ENCODE data around the gene ALKBH8.

ALKBH8 gene, protein sequence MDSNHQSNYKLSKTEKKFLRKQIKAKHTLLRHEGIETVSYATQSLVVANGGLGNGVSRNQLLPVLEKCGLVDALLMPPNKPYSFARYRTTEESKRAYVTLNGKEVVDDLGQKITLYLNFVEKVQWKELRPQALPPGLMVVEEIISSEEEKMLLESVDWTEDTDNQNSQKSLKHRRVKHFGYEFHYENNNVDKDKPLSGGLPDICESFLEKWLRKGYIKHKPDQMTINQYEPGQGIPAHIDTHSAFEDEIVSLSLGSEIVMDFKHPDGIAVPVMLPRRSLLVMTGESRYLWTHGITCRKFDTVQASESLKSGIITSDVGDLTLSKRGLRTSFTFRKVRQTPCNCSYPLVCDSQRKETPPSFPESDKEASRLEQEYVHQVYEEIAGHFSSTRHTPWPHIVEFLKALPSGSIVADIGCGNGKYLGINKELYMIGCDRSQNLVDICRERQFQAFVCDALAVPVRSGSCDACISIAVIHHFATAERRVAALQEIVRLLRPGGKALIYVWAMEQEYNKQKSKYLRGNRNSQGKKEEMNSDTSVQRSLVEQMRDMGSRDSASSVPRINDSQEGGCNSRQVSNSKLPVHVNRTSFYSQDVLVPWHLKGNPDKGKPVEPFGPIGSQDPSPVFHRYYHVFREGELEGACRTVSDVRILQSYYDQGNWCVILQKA

DNA sequence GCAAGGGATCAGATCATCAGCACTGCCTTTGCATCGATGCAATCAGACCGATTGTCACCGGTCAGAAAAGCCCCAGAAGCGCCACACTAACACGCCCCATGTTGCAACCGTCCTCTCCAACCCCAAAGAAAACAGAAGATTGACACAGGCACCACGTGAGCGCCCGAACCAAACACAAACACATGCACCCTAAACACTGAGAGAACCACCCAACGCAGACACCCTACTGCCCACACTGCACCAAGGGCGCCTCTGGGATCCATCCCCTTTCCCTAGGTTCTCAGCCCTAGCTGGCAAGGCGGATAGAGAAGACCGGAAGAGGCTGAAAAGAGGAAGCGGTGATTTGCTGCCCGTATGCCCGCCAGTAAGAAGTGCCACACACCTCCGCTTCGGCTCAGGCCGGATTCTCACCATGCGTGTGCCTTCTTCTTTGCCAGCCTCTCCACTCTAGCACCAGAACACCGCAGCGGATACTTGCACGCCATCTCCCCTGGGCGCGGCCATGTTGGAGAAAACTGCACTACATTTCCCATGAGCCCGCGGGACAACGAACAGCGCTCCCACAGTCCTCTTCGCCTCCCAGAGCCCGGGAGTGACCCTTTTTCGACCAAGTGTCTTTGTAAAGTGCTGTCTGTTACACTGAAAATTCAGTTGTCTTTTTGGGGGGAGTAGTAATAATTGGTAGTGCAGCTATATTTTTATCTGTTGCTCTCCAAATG is at the start of gene ALKBH8:
ALKBH8 (minus strand) TSS at position 517 of the 719 bp plus-strand sequence. CDS start 4,842 bp downstream, outside the sequence.
- peak; percentile 45 for DNase-seq (ENCODE audit: low read depth, low spot score)

GRCh38 chr11:107612445-107612844 is 46.9 kb upstream of the ALKBH8 start:
- no peak for DNase-seq (ENCODE audit: low read depth, low spot score)

- no peak for DNase-seq (ENCODE audit: low read depth, low spot score)
Observed at GRCh38 chr11:107609400-107610218, 44.1 kb upstream of the ALKBH8 start.

- no peak for DNase-seq (ENCODE audit: low read depth, low spot score)
Observed at GRCh38 chr11:107608809-107609208, 43.3 kb upstream of the ALKBH8 start.

GRCh38 chr11:107606141-107606540 is 40.6 kb upstream of the ALKBH8 start:
- DNase-seq (ENCODE audit: low read depth, low spot score), result no peak

DNA sequence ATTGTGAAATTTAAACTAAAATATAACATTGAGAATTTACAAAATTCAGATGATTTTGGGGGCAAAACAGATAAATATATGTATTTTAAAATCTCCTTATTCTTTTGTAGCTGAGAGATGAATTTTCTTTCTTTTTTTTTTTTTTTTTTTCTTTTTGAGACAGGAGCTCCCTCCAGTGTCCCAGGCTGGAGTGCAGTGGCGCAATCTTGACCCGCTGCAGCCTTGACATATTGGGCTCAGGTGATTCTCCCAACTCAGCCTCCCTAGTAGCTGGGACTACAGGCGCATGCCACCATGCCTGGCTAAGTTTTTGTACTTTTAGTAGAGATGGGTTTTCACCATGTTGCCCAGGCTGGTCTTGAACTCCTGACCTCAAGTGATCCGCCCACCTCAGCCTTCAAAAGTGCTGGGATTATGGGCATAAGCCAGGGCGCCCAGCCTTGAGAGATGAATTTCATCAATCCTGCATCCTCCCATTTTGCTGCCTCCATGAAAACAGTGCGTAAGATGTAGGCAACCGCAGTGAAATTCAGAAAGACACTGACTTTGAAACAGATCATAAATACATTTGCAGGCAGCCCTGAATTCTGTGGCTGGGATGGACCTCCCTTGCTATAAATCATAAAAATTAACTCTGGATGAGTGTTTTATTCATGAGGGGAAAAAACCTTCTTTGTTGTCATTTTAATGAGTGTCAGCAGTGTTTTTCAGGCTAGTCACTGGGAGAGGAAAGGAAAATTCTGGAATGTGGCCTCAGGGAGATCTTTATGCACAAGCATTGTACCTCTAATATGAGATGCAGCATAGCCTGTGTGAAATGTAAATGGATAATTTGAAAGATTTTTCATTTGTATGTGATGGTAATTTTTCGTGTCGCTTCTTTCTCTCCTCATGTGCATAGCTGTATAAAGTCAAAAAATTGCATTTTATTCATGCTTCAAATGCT is 39.8 kb upstream of the ALKBH8 start:
- DNase-seq (ENCODE audit: low read depth, low spot score), result no peak

- DNase-seq (ENCODE audit: low read depth, low spot score), result no peak
Observed at GRCh38 chr11:107598225-107599139, 32.9 kb upstream of the ALKBH8 start.

DNA sequence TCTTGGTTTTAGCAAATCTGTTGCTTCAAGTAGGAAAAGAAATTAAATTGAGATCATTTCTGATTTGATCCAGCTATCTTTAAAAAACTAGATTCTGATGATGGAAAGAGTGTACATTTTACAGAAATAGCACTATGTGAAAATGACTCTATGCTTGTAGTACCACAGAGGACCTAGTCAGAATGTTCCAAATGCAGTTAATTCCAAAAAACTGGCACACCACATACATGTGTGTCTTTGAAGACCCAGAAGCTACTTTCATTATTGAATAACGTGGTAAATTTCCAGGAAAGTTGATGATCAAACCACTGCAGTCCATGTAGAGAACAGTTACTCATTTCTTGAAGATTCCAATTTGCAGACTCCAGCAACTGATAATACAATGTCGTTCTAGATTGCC is 29.2 kb upstream of the ALKBH8 start:
- DNase-seq (ENCODE audit: low read depth, low spot score), result no peak

- DNase-seq (ENCODE audit: low read depth, low spot score), result no peak
Observed at GRCh38 chr11:107593951-107594350, 28.4 kb upstream of the ALKBH8 start.

- DNase-seq (ENCODE audit: low read depth, low spot score), result no peak
Observed at GRCh38 chr11:107592813-107593212, 27.3 kb upstream of the ALKBH8 start.

DNA sequence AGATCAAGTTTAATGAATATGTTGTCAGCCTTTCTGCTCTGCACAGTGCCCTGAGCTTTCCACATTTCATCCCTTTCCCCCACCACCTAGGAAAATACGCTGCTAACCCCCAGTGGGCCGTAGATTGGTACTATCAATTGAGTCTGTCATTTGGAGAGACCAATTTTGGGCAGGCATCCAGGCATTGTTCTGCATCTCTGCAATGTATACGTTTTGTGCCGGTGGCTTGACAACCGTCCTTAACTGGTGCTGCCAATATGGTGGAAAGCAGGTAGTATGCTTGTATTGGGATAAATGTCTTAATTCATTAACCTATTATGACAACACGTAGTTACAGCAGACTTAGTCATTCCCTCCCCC is 26.7 kb upstream of the ALKBH8 start:
- no peak for DNase-seq (ENCODE audit: low read depth, low spot score)

DNA sequence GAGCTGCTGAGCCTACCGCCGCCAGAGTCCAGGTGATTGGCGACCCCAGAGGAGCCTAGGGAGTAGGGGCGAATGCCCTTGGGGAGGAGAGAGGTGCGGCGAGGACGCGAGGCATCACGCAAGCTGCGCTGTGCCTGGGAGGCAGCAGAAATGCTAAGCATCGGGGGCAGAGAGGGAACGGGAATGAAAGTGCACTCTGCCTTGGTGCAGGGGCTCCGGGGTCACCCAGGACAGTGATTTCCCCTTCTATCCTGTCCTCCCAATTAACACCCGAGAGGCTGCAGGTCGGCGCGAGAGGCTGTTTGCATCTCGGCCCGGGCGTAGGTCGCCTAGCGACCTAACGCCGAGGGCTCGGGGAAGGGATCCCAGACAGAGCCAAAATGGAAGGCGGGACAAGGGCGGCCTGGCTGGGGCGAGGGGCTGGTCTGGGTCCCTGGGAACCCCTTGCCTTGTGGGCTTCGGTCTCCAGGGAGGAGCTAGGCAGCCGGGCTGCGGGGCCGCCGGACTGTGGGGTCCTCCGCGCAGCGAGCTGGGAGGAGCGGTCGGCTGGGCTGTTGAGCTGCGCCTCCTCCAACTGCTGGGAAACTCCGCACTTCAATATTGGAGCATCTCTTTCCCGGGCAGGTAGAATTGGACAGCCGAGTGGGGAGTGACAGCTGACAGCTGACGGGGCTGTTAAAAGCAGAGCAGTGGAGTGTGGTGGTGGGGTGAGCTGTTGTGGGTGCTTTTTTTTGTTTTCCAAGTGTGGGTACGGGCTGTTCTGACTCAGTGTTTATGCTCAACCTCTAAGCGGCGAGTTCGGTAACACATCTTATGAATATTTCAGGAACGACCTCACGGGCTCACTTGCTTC is 26.1 kb upstream of the ALKBH8 start:
- no peak for DNase-seq (ENCODE audit: low read depth, low spot score)

DNA sequence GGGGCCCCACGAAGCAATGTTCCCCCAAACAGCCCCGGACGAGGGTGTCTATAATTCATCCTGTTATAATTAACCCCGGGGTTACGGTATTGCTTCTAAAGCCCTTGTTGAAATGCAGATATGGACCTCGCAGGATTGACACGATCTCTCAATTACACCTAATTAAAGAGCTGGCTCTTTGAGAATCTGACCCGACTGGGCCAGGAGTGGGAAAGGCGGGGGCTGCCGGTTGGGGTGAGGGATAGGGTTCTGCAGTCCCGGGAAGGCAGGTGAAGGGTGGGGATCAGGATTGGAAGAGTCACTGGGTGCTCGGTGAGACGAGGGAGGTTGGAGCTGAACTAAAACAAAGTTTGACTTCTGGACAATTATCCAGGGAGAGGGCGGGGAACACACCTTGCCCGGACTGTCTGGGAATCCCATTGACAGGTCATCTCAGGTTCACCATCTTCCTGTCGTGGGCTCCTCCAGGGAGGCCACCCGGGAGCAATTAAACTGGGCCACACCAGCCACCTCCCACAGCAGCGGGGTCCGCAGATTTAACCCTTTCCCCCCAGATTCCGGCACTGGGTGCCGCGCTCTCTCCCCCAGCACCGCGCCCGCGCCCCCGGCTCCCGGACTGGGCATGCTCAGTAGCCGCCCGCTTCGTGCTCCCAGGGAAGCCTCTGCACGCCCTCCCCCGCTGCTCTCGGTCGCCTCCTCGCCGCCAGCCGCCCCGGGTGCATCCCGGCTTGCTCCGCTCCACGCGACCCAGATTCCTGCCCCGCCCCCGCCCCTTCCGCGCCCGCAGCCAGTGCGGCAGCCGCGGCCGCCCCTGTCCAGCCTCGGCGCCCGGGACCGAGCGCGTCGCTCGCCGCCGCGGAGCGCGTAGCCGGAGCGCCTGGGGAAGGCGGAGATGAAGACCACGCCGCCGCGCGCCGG is 25.2 kb upstream of the ALKBH8 start, which contains the start of gene ELMOD1:
ELMOD1 (plus strand) TSS at position 688 of the 918 bp plus-strand sequence. CDS start 27,043 bp downstream, outside the sequence.
- DNase-seq (ENCODE audit: low read depth, low spot score), result no peak

DNA sequence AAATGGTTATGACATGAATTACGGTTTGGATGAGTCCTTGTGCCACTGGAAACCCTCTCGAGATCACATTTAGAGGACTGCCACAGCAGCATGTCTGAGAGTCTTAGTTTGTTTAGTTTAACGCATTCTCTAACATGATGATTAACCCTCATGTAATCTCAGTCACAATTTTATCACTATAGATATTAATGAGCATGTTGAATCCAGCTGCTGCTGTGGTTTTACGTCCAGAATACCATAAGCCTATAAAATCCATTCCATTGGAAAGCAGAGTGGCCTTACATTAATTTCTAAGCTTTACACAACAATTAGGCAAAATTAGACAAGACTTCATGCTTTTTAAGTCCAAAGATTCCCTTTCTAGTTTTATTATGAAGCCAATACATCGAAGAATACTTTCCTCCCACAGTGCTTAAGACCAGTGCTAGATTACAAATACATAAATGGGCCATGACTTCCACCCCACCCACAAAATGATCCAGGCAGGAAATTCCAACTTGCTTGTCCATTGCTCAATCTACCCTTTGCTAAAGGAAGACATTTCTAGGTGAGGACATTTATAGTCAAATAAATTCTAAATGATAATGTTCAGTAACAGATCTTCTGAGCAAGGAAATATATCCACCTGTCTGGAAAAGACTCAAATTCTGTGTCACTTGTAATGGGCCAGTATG is 21.9 kb upstream of the ALKBH8 start:
- no peak for DNase-seq (ENCODE audit: low read depth, low spot score)

GRCh38 chr11:107583629-107584195 is 18.2 kb upstream of the ALKBH8 start:
- no peak for DNase-seq (ENCODE audit: low read depth, low spot score)

GRCh38 chr11:107581147-107581546 is 15.6 kb upstream of the ALKBH8 start:
- DNase-seq (ENCODE audit: low read depth, low spot score), result no peak

All from activated naive CD8-positive, alpha-beta T cell treated with anti-CD3 and anti-CD28 coated beads, Interleukin-2, amount 50 U/mL, for 16 hours (primary cell).